ENCODE data around the gene CDHR2. TPM values are rescaled to one million over a fixed set of nuclear protein-coding genes. Genes with fewer than 3 reads are reported as not detected.

Gene CDHR2
- total RNA-seq, 1 donor from 2014 or later = not detected

GRCh38 chr5:176528761-176529115 lies 20.4 kb upstream of the CDHR2 start:
- H3K27ac ChIP-seq = no peak overlapping the region
- intact Hi-C loops (cut with DNase I) = no loop called here
- peaks cover 41% of the 10 kb centered on the region for H3K4me1 ChIP-seq
- TF ChIP-seq CTCF (IDR thresholded peaks at IDR 0.05) (no peak), POLR2A (IDR thresholded peaks at IDR 0.05) (no peak), POLR2AphosphoS5 (IDR thresholded peaks at IDR 0.05; ENCODE audit: insufficient read depth in 1 of 2, low read depth in 1 of 2) (no peak)
- H3K27me3 ChIP-seq = no peaks in the 10 kb centered on the region
- peaks cover 4 to 42% of the 10 kb centered on the region in 2 donors for H3K36me3 ChIP-seq
- DNase-seq (ENCODE audit: extremely low spot score in 2 of 2) = no peak
- no peak overlapping the region for H3K4me3 ChIP-seq
- no peaks in the 10 kb centered on the region for H3K9me3 ChIP-seq

GRCh38 chr5:176529116-176529740 lies 19.9 kb upstream of the CDHR2 start:
- DNase-seq (ENCODE audit: extremely low spot score in 2 of 2) = no peak
- intact Hi-C loops (cut with DNase I) = no loop called here
- Histone ChIP-seq H3K36me3 (peaks cover 4 to 42% of the 10 kb centered on the region in 2 donors), H3K27ac (no peak overlapping the region), H3K9me3 (no peaks in the 10 kb centered on the region), H3K27me3 (no peaks in the 10 kb centered on the region), H3K4me3 (no peak overlapping the region), H3K4me1 (peaks cover 46% of the 10 kb centered on the region)
- TF ChIP-seq POLR2AphosphoS5 (IDR thresholded peaks at IDR 0.05; ENCODE audit: insufficient read depth in 1 of 2, low read depth in 1 of 2) (no peak), POLR2A (IDR thresholded peaks at IDR 0.05) (no peak), CTCF (IDR thresholded peaks at IDR 0.05) (no peak)

- H3K4me1 ChIP-seq = peaks cover 51% of the 10 kb centered on the region
- H3K9me3 ChIP-seq = no peaks in the 10 kb centered on the region
- no peaks in the 10 kb centered on the region for H3K27me3 ChIP-seq
- intact Hi-C loops (cut with DNase I) = no loop called here
- no peak overlapping the region for H3K27ac ChIP-seq
- no peak overlapping the region for H3K4me3 ChIP-seq
- TF ChIP-seq POLR2A (IDR thresholded peaks at IDR 0.05) (no peak), CTCF (IDR thresholded peaks at IDR 0.05) (no peak), POLR2AphosphoS5 (IDR thresholded peaks at IDR 0.05; ENCODE audit: insufficient read depth in 1 of 2, low read depth in 1 of 2) (no peak)
- DNase-seq (ENCODE audit: extremely low spot score in 2 of 2) = no peak
- peaks cover 4 to 42% of the 10 kb centered on the region in 2 donors for H3K36me3 ChIP-seq
Observed at GRCh38 chr5:176529741-176530141, 19.4 kb upstream of the CDHR2 start.

- Histone ChIP-seq H3K4me3 (no peak overlapping the region), H3K27ac (no peak overlapping the region), H3K4me1 (peaks cover 59% of the 10 kb centered on the region), H3K27me3 (no peaks in the 10 kb centered on the region), H3K9me3 (no peaks in the 10 kb centered on the region), H3K36me3 (peaks cover 4 to 42% of the 10 kb centered on the region in 2 donors)
- intact Hi-C loops (cut with DNase I) = no loop called here
- DNase-seq (ENCODE audit: extremely low spot score in 2 of 2) = no peak
- TF ChIP-seq POLR2AphosphoS5 (IDR thresholded peaks at IDR 0.05; ENCODE audit: insufficient read depth in 1 of 2, low read depth in 1 of 2) (no peak), POLR2A (IDR thresholded peaks at IDR 0.05) (no peak), CTCF (IDR thresholded peaks at IDR 0.05) (no peak)
Observed at GRCh38 chr5:176530393-176530982, 18.7 kb upstream of the CDHR2 start.
